GM13977 (cell line): ENCODE data around the gene SLX4IP.

Source experiments
- DNase-seq: peaks from one replicate; pipeline ENCODE4 v3.0.0; 2012; ENCODE audit warnings: low spot score
- CTCF ChIP-seq: IDR thresholded peaks from 2 replicates; pipeline ENCODE4 v1.5.1; 2012; ENCODE audit warnings: mild to moderate bottlenecking, control low read depth; ENCODE audit not compliant: insufficient read depth; ENCODE audit errors: extremely low read depth, missing control alignments
- in situ Hi-C: fragments of 300-500 bp; cut with MboI; formaldehyde crosslinking; loops from one replicate; pipeline ENCODE4 v1.12.0; 2022; ENCODE audit warnings: low sequenced_read_pairs, low pct_unique_long_range_greater_than_20kb, mixed read lengths, inconsistent platforms; ENCODE audit not compliant: unreplicated experiment

Gene SLX4IP

GRCh38 chr20:10603971-10604864, 169.1 kb downstream of the SLX4IP start:
- in situ Hi-C loops: no loop called here
- TF ChIP-seq CTCF: no peak
- no peak for DNase-seq

- in situ Hi-C loops: no loop called here
- no peak for DNase-seq
- no peak for TF ChIP-seq CTCF
Measured at GRCh38 chr20:10604865-10605440, 169.8 kb downstream of the SLX4IP start.

- in situ Hi-C loops: no loop called here
- no peak for DNase-seq
- no peak for TF ChIP-seq CTCF
Measured at GRCh38 chr20:10605547-10606195, 170.6 kb downstream of the SLX4IP start.

- in situ Hi-C loops: no loop called here
- DNase-seq: no peak
- TF ChIP-seq CTCF: no peak
Measured at GRCh38 chr20:10609276-10609675, 174.2 kb downstream of the SLX4IP start.

GRCh38 chr20:10609770-10610169, 174.7 kb downstream of the SLX4IP start:
- in situ Hi-C loops: no loop called here

More at GRCh38 chr20:10609770-10610169, 174.7 kb downstream of the SLX4IP start:
- no peak for TF ChIP-seq CTCF
- DNase-seq: no peak
